ENCODE data around the gene UQCC5.

The UQCC5 gene

GRCh38 chr3:52536369-52537164 lies at the start of gene UQCC5:
Gene UQCC5 (plus strand): TSS chr3:52536605. CDS start chr3:52536756, 151 bp downstream.
- peak; percentile 96 for DNase-seq (ENCODE audit: low read depth)

- no peak for DNase-seq (ENCODE audit: low read depth)
Observed at GRCh38 chr3:52487050-52487787, 49.2 kb upstream of the UQCC5 start.

- DNase-seq (ENCODE audit: low read depth) = no peak
Observed at GRCh38 chr3:52487788-52488691, 48.4 kb upstream of the UQCC5 start.

GRCh38 chr3:52488746-52489145 lies 47.7 kb upstream of the UQCC5 start:
- no peak for DNase-seq (ENCODE audit: low read depth)

- no peak for DNase-seq (ENCODE audit: low read depth)
Observed at GRCh38 chr3:52489453-52489852, 47.0 kb upstream of the UQCC5 start.

GRCh38 chr3:52490035-52490938 lies 46.1 kb upstream of the UQCC5 start:
- no peak for DNase-seq (ENCODE audit: low read depth)

GRCh38 chr3:52490939-52491526 lies 45.4 kb upstream of the UQCC5 start:
- peak; percentile 22 for DNase-seq (ENCODE audit: low read depth)

- DNase-seq (ENCODE audit: low read depth) = no peak
Observed at GRCh38 chr3:52492059-52492458, 44.3 kb upstream of the UQCC5 start.

GRCh38 chr3:52493232-52494017 lies 43.0 kb upstream of the UQCC5 start:
- DNase-seq (ENCODE audit: low read depth) = no peak

GRCh38 chr3:52494445-52494844 lies 42.0 kb upstream of the UQCC5 start:
- no peak for DNase-seq (ENCODE audit: low read depth)

- peak; percentile 71 for DNase-seq (ENCODE audit: low read depth)
Observed at GRCh38 chr3:52494886-52495495, 41.4 kb upstream of the UQCC5 start, which contains the start of gene STAB1. Gene STAB1 (plus strand): TSS chr3:52495338. CDS start chr3:52495414, 76 bp downstream.

GRCh38 chr3:52495777-52496602 lies 40.4 kb upstream of the UQCC5 start:
- DNase-seq (ENCODE audit: low read depth) = no peak

- peak; percentile 70 for DNase-seq (ENCODE audit: low read depth)
Observed at GRCh38 chr3:52498137-52499054, 38.0 kb upstream of the UQCC5 start.

- DNase-seq (ENCODE audit: low read depth) = no peak
Observed at GRCh38 chr3:52501046-52501445, 35.4 kb upstream of the UQCC5 start.

- no peak for DNase-seq (ENCODE audit: low read depth)
Observed at GRCh38 chr3:52502001-52502400, 34.4 kb upstream of the UQCC5 start.

- no peak for DNase-seq (ENCODE audit: low read depth)
Observed at GRCh38 chr3:52502808-52503350, 33.5 kb upstream of the UQCC5 start.

- DNase-seq (ENCODE audit: low read depth) = no peak
Observed at GRCh38 chr3:52503788-52504424, 32.5 kb upstream of the UQCC5 start.

Measured in CMK (cell line).